Measurements from ENCODE around the gene TMEM95. TPM values are rescaled to one million over a fixed set of nuclear protein-coding genes. Genes with fewer than 3 reads are reported as not detected.

TMEM95 gene
- total RNA-seq, 1 experiment from 2014 or later, result not detected

GRCh38 chr17:7346761-7347614 lies 8.0 kb upstream of the TMEM95 start:
- H3K9me2 ChIP-seq (replicated peaks; ENCODE audit: low read length), result no peaks in the 10 kb centered on the region
- H2AFZ ChIP-seq (ENCODE audit: low read length), result no peak overlapping the region
- peaks cover 4% of the 10 kb centered on the region for H3K4me1 ChIP-seq (ENCODE audit: insufficient read depth, low read length)
- H3K79me2 ChIP-seq (ENCODE audit: low read length), result peaks cover 9% of the 10 kb centered on the region; the same call in 1 of the 2 replicates
- H3K9ac ChIP-seq (ENCODE audit: low read length), result no peak overlapping the region
- no peak overlapping the region for H3K4me3 ChIP-seq (ENCODE audit: low read length)
- H3K27ac ChIP-seq (ENCODE audit: low read length), result no peak overlapping the region
- no peaks in the 10 kb centered on the region for H3F3A ChIP-seq (ENCODE audit: low read length, unreplicated experiment)
- intact Hi-C loops (cut with micrococcal nuclease), result loop anchor here (5.0 kb wide), 1 partner anchor 300 kb away; no protein-coding TSS in a partner anchor
- no peak for TF ChIP-seq EZH2 (IDR thresholded peaks at IDR 0.05; ENCODE audit: low read length, unreplicated experiment)
- TF ChIP-seq CTCF (conservative IDR thresholded peaks at IDR 0.05; ENCODE audit: low read depth, low read length), result no peak
- no peak for TF ChIP-seq EZH2phosphoT487 (IDR thresholded peaks at IDR 0.05; ENCODE audit: borderline replicate concordance, low read length)
- no peak overlapping the region for H3K4me2 ChIP-seq (ENCODE audit: low read length)
- H3K27me3 ChIP-seq (ENCODE audit: low read length), result no peaks in the 10 kb centered on the region
- H4K20me1 ChIP-seq (ENCODE audit: low read length), result no peaks in the 10 kb centered on the region
- BruUV-seq (replicated peaks), result no TSS peak
- no peak for ATAC-seq
- CTCF ChIA-PET, result no interaction called here
- no peaks in the 10 kb centered on the region for H3K9me3 ChIP-seq (ENCODE audit: low read length)
- POLR2A ChIA-PET (ENCODE audit: unreplicated experiment), result no interaction called here
- no peak for DNase-seq
- no peaks in the 10 kb centered on the region for H3K36me3 ChIP-seq (ENCODE audit: low read depth, low read length)

- TF ChIP-seq EZH2 (IDR thresholded peaks at IDR 0.05; ENCODE audit: low read length, unreplicated experiment) (no peak), CTCF (conservative IDR thresholded peaks at IDR 0.05; ENCODE audit: low read depth, low read length) (no peak), EZH2phosphoT487 (IDR thresholded peaks at IDR 0.05; ENCODE audit: borderline replicate concordance, low read length) (no peak)
- no peaks in the 10 kb centered on the region for H3F3A ChIP-seq (ENCODE audit: low read length, unreplicated experiment)
- no peak overlapping the region for H3K4me3 ChIP-seq (ENCODE audit: low read length)
- H2AFZ ChIP-seq (ENCODE audit: low read length), result no peak overlapping the region
- H3K27me3 ChIP-seq (ENCODE audit: low read length), result no peaks in the 10 kb centered on the region
- H4K20me1 ChIP-seq (ENCODE audit: low read length), result no peaks in the 10 kb centered on the region
- H3K79me2 ChIP-seq (ENCODE audit: low read length), result peaks cover 17% of the 10 kb centered on the region
- POLR2A ChIA-PET (ENCODE audit: unreplicated experiment), result no interaction called here
- DNase-seq (no peak), ATAC-seq (no peak)
- intact Hi-C loops (cut with micrococcal nuclease), result loop anchor here (5.0 kb wide), 1 partner anchor 301 kb away; no protein-coding TSS in a partner anchor
- BruUV-seq (replicated peaks), result no TSS peak
- no peak overlapping the region for H3K9ac ChIP-seq (ENCODE audit: low read length)
- H3K9me3 ChIP-seq (ENCODE audit: low read length), result no peaks in the 10 kb centered on the region
- no peak overlapping the region for H3K4me2 ChIP-seq (ENCODE audit: low read length)
- CTCF ChIA-PET, result no interaction called here
- H3K4me1 ChIP-seq (ENCODE audit: insufficient read depth, low read length), result peaks cover 8% of the 10 kb centered on the region
- no peaks in the 10 kb centered on the region for H3K9me2 ChIP-seq (replicated peaks; ENCODE audit: low read length)
- no peak overlapping the region for H3K27ac ChIP-seq (ENCODE audit: low read length)
- H3K36me3 ChIP-seq (ENCODE audit: low read depth, low read length), result no peaks in the 10 kb centered on the region
Measured at GRCh38 chr17:7347630-7348477, 7.1 kb upstream of the TMEM95 start.
